Upper lobe of right lung (tissue), 1 donor: ENCODE results near the gene NMUR1. TPM values are rescaled to one million over a fixed set of nuclear protein-coding genes. Genes with fewer than 3 reads are reported as not detected.

Source experiments
- ATAC-seq: fragments of 200-7000 bp; cut with Tn5 transposase; one replicate; pipeline ENCODE4 v1.9.1; 2020; ENCODE audit warnings: mild to moderate bottlenecking, moderate library complexity
- DNase-seq: peaks from one replicate; pipeline ENCODE4 v3.0.0-alpha.2; 2020
- H3K27ac ChIP-seq: fragments of 200-600 bp; one replicate; pipeline ENCODE4 v1.8.0; 2022
- H3K27me3 ChIP-seq: fragments of 200-600 bp; one replicate; pipeline ENCODE4 v1.8.0; 2022; ENCODE audit warnings: mild to moderate bottlenecking
- H3K36me3 ChIP-seq: fragments of 200-600 bp; one replicate; pipeline ENCODE4 v1.8.0; 2022
- H3K4me1 ChIP-seq: fragments of 200-600 bp; one replicate; pipeline ENCODE4 v1.8.0; 2022
- H3K4me3 ChIP-seq: fragments of 200-600 bp; one replicate; pipeline ENCODE4 v1.8.0; 2022; ENCODE audit warnings: mild to moderate bottlenecking
- H3K9me3 ChIP-seq: fragments of 200-600 bp; one replicate; pipeline ENCODE4 v1.8.0; 2022
- CTCF ChIP-seq: fragments of 200-600 bp; IDR thresholded peaks from one replicate; pipeline ENCODE4 v1.8.0; 2022; ENCODE audit warnings: antibody characterized with exemption
- intact Hi-C: fragments of 100-400 bp; cut with DNase I; formaldehyde crosslinking; loops from one replicate; pipeline ENCODE4 v1.11.0; 2022
- total RNA-seq: library from RNA; stranded (reverse); fragmentation: NEBNext Ultra II Directional; extraction: Animal tissue kit (Norgen Biotek cat#: 25700); gene quantifications from one replicate; pipeline ENCODE4 v1.2.1, GENCODE V29; 2021
- donor health status: DM: no; HTN: yes; CAD: no; lungs with severe emphysema.

NMUR1 gene
- total RNA-seq, 1 donor from 2014 or later: 5.8 TPM

GRCh38 chr2:231541645-231542044, 11.4 kb upstream of the NMUR1 start:
- intact Hi-C loops: no loop called here
- Histone ChIP-seq H3K27me3 (no peaks in the 10 kb centered on the region), H3K4me3 (no peak overlapping the region), H3K27ac (peak overlapping the region; percentile 43), H3K36me3 (no peaks in the 10 kb centered on the region), H3K4me1 (peaks cover 30% of the 10 kb centered on the region), H3K9me3 (no peaks in the 10 kb centered on the region)
- ATAC-seq (peak; percentile 37), DNase-seq (no peak)
- peak; percentile 27 for TF ChIP-seq CTCF

DNA sequence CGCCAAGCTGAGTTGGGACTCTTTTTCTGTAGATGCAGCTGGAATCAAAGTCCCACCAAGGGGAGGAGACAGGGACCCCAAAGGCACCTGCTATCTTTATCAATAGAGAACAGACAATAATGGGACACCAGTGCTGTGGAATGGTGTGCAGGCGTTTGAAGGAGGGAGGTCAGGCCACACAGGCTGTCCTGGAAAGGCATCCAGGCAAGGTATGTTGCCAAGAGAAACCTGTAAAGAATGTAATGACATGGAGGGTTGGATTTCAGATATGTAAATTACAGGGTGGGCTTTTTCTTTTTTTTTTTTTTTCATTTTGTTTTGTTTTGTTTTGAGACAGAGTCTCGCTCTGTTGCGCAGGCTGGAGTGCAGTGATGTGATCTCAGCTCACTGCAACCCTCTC, 9.7 kb upstream of the NMUR1 start:
- no peaks in the 10 kb centered on the region for H3K27me3 ChIP-seq
- ATAC-seq (no peak), DNase-seq (no peak)
- H3K4me3 ChIP-seq: no peak overlapping the region
- H3K4me1 ChIP-seq: peaks cover 16% of the 10 kb centered on the region
- no peaks in the 10 kb centered on the region for H3K36me3 ChIP-seq
- H3K27ac ChIP-seq: no peak overlapping the region
- H3K9me3 ChIP-seq: no peaks in the 10 kb centered on the region
- intact Hi-C loops: no loop called here
- TF ChIP-seq CTCF: no peak

DNA sequence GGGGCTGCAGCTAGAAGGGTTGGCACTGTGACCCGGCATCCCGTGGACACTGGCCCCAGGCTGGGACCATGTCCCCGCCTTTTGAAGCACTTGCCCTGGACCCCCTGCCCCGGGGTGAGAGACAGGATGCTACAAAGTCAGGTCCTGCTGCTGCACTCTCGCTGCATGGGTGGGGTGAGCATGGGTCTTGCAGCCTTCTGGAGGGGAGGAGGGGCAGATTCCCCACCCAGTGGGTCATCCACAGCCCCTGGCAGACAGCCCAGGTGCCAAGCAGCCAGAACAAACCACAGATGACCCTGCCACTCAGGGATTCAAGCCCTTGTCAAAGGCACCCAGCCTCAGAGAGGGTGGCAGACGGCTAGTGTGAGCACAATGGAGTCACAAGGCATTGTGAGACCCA, 5.7 kb upstream of the NMUR1 start:
- no peak for TF ChIP-seq CTCF
- intact Hi-C loops: no loop called here
- Histone ChIP-seq H3K9me3 (no peaks in the 10 kb centered on the region), H3K27ac (no peak overlapping the region), H3K27me3 (no peaks in the 10 kb centered on the region), H3K4me1 (peaks cover under 1% of the 10 kb centered on the region), H3K36me3 (no peaks in the 10 kb centered on the region), H3K4me3 (no peak overlapping the region)
- no peak for ATAC-seq
- DNase-seq: peak; percentile 52

DNA sequence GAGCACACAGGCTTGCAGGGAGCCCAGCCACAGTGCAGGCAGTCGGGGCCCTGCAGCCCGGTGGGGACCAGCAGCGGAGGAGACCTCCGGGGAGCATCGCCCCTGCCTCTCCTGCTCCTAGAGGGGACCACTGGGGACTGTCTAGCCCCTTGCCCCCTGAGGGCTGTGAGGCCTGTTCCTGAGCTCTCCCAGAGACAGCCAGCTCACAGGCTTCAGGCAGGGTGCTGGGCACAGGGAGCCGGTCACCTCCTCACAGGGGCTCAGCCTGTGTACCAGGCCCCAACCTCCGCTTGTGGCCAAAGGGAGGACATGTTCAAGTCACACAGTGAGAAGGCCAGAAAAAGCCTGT, 3.5 kb upstream of the NMUR1 start:
- peak; percentile 46 for DNase-seq
- no peak for ATAC-seq
- Histone ChIP-seq H3K9me3 (no peaks in the 10 kb centered on the region), H3K27me3 (peaks cover 5% of the 10 kb centered on the region), H3K4me1 (peaks cover 4% of the 10 kb centered on the region), H3K27ac (no peak overlapping the region), H3K4me3 (no peak overlapping the region), H3K36me3 (no peaks in the 10 kb centered on the region)
- TF ChIP-seq CTCF: no peak
- intact Hi-C loops: no loop called here

- Histone ChIP-seq H3K4me3 (no peak overlapping the region), H3K9me3 (no peaks in the 10 kb centered on the region), H3K27ac (no peak overlapping the region), H3K4me1 (peaks cover 4% of the 10 kb centered on the region), H3K27me3 (peaks cover 5% of the 10 kb centered on the region), H3K36me3 (no peaks in the 10 kb centered on the region)
- DNase-seq (peak; percentile 53), ATAC-seq (no peak)
- TF ChIP-seq CTCF: no peak
- intact Hi-C loops: no loop called here
These were observed 3.0 kb upstream of the NMUR1 start for GRCh38 chr2:231533086-231533776.

DNA sequence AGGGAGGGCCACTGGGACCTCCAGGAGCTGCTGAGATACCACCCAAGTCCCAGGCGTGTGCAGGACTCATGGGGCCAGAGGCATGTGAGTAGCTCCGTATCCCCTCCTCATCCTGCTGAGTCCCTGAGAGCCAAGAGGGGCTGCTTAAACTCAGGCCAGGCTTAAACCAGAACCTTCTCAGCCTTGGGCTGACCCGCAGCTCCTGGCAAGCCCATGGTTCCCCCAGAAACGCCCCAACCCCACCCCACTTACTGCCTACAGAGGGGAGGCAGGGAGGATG, 2.5 kb upstream of the NMUR1 start:
- H3K9me3 ChIP-seq: no peaks in the 10 kb centered on the region
- no peak for TF ChIP-seq CTCF
- no peaks in the 10 kb centered on the region for H3K36me3 ChIP-seq
- peak; percentile 39 for DNase-seq
- intact Hi-C loops: no loop called here
- no peak overlapping the region for H3K4me3 ChIP-seq
- peaks cover 5% of the 10 kb centered on the region for H3K27me3 ChIP-seq
- no peak for ATAC-seq
- no peak overlapping the region for H3K27ac ChIP-seq
- peaks cover 4% of the 10 kb centered on the region for H3K4me1 ChIP-seq
